ENCODE data around the gene SUGP1.

SUGP1 gene

GRCh38 chr19:19329126-19329525 lies 8.8 kb upstream of the SUGP1 start:
- no peak for DNase-seq (ENCODE audit: low spot score)
- TF ChIP-seq, protein P1, sequence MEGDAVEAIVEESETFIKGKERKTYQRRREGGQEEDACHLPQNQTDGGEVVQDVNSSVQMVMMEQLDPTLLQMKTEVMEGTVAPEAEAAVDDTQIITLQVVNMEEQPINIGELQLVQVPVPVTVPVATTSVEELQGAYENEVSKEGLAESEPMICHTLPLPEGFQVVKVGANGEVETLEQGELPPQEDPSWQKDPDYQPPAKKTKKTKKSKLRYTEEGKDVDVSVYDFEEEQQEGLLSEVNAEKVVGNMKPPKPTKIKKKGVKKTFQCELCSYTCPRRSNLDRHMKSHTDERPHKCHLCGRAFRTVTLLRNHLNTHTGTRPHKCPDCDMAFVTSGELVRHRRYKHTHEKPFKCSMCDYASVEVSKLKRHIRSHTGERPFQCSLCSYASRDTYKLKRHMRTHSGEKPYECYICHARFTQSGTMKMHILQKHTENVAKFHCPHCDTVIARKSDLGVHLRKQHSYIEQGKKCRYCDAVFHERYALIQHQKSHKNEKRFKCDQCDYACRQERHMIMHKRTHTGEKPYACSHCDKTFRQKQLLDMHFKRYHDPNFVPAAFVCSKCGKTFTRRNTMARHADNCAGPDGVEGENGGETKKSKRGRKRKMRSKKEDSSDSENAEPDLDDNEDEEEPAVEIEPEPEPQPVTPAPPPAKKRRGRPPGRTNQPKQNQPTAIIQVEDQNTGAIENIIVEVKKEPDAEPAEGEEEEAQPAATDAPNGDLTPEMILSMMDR (IDR thresholded peaks at IDR 0.05; ENCODE audit: extremely low read depth, missing control alignments) = no peak

- TF ChIP-seq, protein P1 (IDR thresholded peaks at IDR 0.05; ENCODE audit: extremely low read depth, missing control alignments) = no peak
- no peak for DNase-seq (ENCODE audit: low spot score)
These were observed 7.4 kb upstream of the SUGP1 start for GRCh38 chr19:19327672-19328071.

- TF ChIP-seq, protein P1 (IDR thresholded peaks at IDR 0.05; ENCODE audit: extremely low read depth, missing control alignments) = no peak
- no peak for DNase-seq (ENCODE audit: low spot score)
These were observed 3.9 kb upstream of the SUGP1 start for GRCh38 chr19:19324059-19324770.

- no peak for DNase-seq (ENCODE audit: low spot score)
- TF ChIP-seq, protein P1 (IDR thresholded peaks at IDR 0.05; ENCODE audit: extremely low read depth, missing control alignments) = no peak
These were observed 850 bp upstream of the SUGP1 start for GRCh38 chr19:19321141-19321577.

GRCh38 chr19:19319732-19320360 lies 463 bp downstream of the SUGP1 start:
- TF ChIP-seq, protein P1 (IDR thresholded peaks at IDR 0.05; ENCODE audit: extremely low read depth, missing control alignments) = no peak
- no peak for DNase-seq (ENCODE audit: low spot score)

- TF ChIP-seq, protein P1 (IDR thresholded peaks at IDR 0.05; ENCODE audit: extremely low read depth, missing control alignments) = no peak
- no peak for DNase-seq (ENCODE audit: low spot score)
These were observed 4.2 kb downstream of the SUGP1 start for GRCh38 chr19:19316082-19316481.

DNA sequence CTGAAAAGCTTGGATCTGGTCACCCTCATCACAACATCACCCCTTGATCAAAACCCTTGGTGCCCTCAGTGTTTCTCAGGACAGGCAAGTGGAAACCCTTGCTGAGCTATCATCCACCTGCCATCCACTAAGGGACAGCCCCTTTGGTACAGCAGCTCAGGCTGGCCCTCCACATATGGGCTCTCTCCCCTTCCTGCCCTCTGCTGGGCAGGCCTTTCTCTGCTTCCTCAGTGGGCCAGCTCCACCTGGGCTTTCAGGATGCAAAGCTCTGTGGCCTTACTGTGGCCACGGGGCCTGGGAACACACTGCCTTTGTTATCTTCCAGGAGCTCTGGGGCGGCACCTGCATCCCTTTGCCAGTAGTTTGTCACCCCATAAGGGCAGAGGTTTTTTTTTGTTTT lies 4.9 kb downstream of the SUGP1 start:
- DNase-seq (ENCODE audit: low spot score) = no peak
- TF ChIP-seq, protein P1 (IDR thresholded peaks at IDR 0.05; ENCODE audit: extremely low read depth, missing control alignments) = no peak
